HEK293 (cell line): ENCODE results near the gene ZNF343.
A peak's percentile ranks its signal among the peaks of the same experiment; 100 is the strongest.

ENCODE experiments used
- CTCF ChIA-PET: fragments of 350-600 bp; formaldehyde crosslinking; extraction: SDS; loops from one replicate; lab custom pipeline; 2021; ENCODE audit warnings: antibody characterized with exemption; lab: Yijun Ruan, JAX
- POLR2A ChIA-PET: fragments of 300-600 bp; formaldehyde crosslinking; extraction: SDS; loops from one replicate; lab custom pipeline; 2020; ENCODE audit warnings: antibody characterized with exemption, inconsistent platforms; lab: Yijun Ruan, JAX
- H3K27ac ChIP-seq: fragments of 200-500 bp; sonication (Bioruptor generic); 2 replicates; pipeline ENCODE4 v1.5.1; 2014; ENCODE audit warnings: low read depth, low read length, control low read depth, inconsistent platforms; ENCODE audit errors: extremely low read depth
- H3K36me3 ChIP-seq, 2 experiments: fragments of 200-500 bp in 1 of 2; sonication (Bioruptor generic) in 1 of 2; 1 replicate in 1 of 2; 2 replicates in 1 of 2; pipeline ENCODE4 v1.5.1; 2014 to 2017; ENCODE audit warnings: inconsistent platforms in 2 of 2, low read length in 2 of 2; ENCODE audit not compliant: control insufficient read depth in 2 of 2, insufficient read depth in 1 of 2
- H3K4me1 ChIP-seq: fragments of 200-500 bp; sonication (Bioruptor generic); 2 replicates; pipeline ENCODE4 v1.5.1; 2014; ENCODE audit warnings: mild to moderate bottlenecking, low read length, inconsistent platforms; ENCODE audit not compliant: control insufficient read depth, insufficient read depth
- H3K4me3 ChIP-seq: 2 replicates; pipeline ENCODE4 v1.5.1; 2011; ENCODE audit warnings: low read depth, mild to moderate bottlenecking, control low read depth, low read length, moderate library complexity
- H3K9me3 ChIP-seq: fragments of 200-500 bp; sonication (Bioruptor generic); 2 replicates; pipeline ENCODE4 v1.5.1; 2014; ENCODE audit warnings: low read depth, low read length, inconsistent platforms; ENCODE audit not compliant: control insufficient read depth, insufficient read depth
- KLF17 ChIP-seq: fragments of 450-650 bp; formaldehyde crosslinking; IDR thresholded peaks from 2 replicates; pipeline ENCODE4 v1.5.1; 2016; ENCODE audit warnings: missing biosample characterization, missing genetic modification characterization
- PRDM1 ChIP-seq: fragments of 450-650 bp; formaldehyde crosslinking; IDR thresholded peaks from 2 replicates; pipeline ENCODE4; 2016; ENCODE audit warnings: missing biosample characterization, missing genetic modification characterization
- SALL2 ChIP-seq: fragments of 450-650 bp; formaldehyde crosslinking; IDR thresholded peaks from 2 replicates; pipeline ENCODE4 v1.5.0; 2017; ENCODE audit warnings: missing biosample characterization, mild to moderate bottlenecking, missing genetic modification characterization, borderline replicate concordance
- SCRT2 ChIP-seq: fragments of 450-650 bp; formaldehyde crosslinking; IDR thresholded peaks from 2 replicates; pipeline ENCODE4 v1.5.1; 2016; ENCODE audit warnings: missing biosample characterization, missing genetic modification characterization
- SP7 ChIP-seq: fragments of 450-650 bp; formaldehyde crosslinking; IDR thresholded peaks from 2 replicates; pipeline ENCODE4 v1.5.1; 2016; ENCODE audit warnings: missing biosample characterization, missing genetic modification characterization
- TSHZ1 ChIP-seq: fragments of 450-650 bp; formaldehyde crosslinking; IDR thresholded peaks from 2 replicates; pipeline ENCODE4 v1.5.1; 2016; ENCODE audit warnings: missing biosample characterization, missing genetic modification characterization, borderline replicate concordance
- ZBTB6 ChIP-seq: fragments of 450-650 bp; formaldehyde crosslinking; IDR thresholded peaks from 2 replicates; pipeline ENCODE4 v1.5.1; 2017; ENCODE audit warnings: missing biosample characterization, missing genetic modification characterization
- ZFP69B ChIP-seq: fragments of 450-650 bp; formaldehyde crosslinking; IDR thresholded peaks from 2 replicates; pipeline ENCODE4 v1.5.1; 2016; ENCODE audit warnings: missing biosample characterization, missing genetic modification characterization
- ZNF121 ChIP-seq: fragments of 450-650 bp; formaldehyde crosslinking; IDR thresholded peaks from 2 replicates; pipeline ENCODE4 v1.5.1; 2016; ENCODE audit warnings: missing biosample characterization, missing genetic modification characterization
- ZNF148 ChIP-seq: fragments of 450-650 bp; formaldehyde crosslinking; IDR thresholded peaks from 2 replicates; pipeline ENCODE4 v1.5.0; 2017; ENCODE audit warnings: missing biosample characterization, missing genetic modification characterization, borderline replicate concordance
- ZNF223 ChIP-seq: fragments of 450-650 bp; formaldehyde crosslinking; IDR thresholded peaks from 2 replicates; pipeline ENCODE4 v1.5.1; 2016; ENCODE audit warnings: missing biosample characterization, missing genetic modification characterization
- ZNF23 ChIP-seq: fragments of 450-650 bp; formaldehyde crosslinking; IDR thresholded peaks from 2 replicates; pipeline ENCODE4 v1.5.1; 2016; ENCODE audit warnings: missing biosample characterization, missing genetic modification characterization, borderline replicate concordance
- ZNF248 ChIP-seq: fragments of 450-650 bp; formaldehyde crosslinking; IDR thresholded peaks from 2 replicates; pipeline ENCODE4 v1.5.1; 2017; ENCODE audit warnings: missing biosample characterization, missing genetic modification characterization
- ZNF280D ChIP-seq: fragments of 450-650 bp; formaldehyde crosslinking; IDR thresholded peaks from 2 replicates; pipeline ENCODE4 v1.5.1; 2016; ENCODE audit warnings: missing biosample characterization, missing genetic modification characterization
- ZNF335 ChIP-seq: fragments of 450-650 bp; formaldehyde crosslinking; conservative IDR thresholded peaks from 2 replicates; pipeline ENCODE4 v1.5.1; 2016; ENCODE audit warnings: missing biosample characterization, missing genetic modification characterization
- ZNF433 ChIP-seq: fragments of 450-650 bp; formaldehyde crosslinking; IDR thresholded peaks from 2 replicates; pipeline ENCODE4 v1.5.1; 2016; ENCODE audit warnings: missing biosample characterization, missing genetic modification characterization, low read depth
- ZNF521 ChIP-seq: fragments of 450-650 bp; formaldehyde crosslinking; IDR thresholded peaks from 2 replicates; pipeline ENCODE4 v1.5.1; 2017; ENCODE audit warnings: missing biosample characterization, mild to moderate bottlenecking, missing genetic modification characterization
- ZNF548 ChIP-seq: fragments of 450-650 bp; formaldehyde crosslinking; IDR thresholded peaks from 2 replicates; pipeline ENCODE4 v1.5.1; 2016; ENCODE audit warnings: missing biosample characterization, missing genetic modification characterization
- ZNF571 ChIP-seq: fragments of 450-650 bp; formaldehyde crosslinking; IDR thresholded peaks from 2 replicates; pipeline ENCODE4 v1.5.0; 2017; ENCODE audit warnings: missing biosample characterization, missing genetic modification characterization
- ZNF704 ChIP-seq: fragments of 450-650 bp; formaldehyde crosslinking; IDR thresholded peaks from 2 replicates; pipeline ENCODE4 v1.5.1; 2016; ENCODE audit warnings: missing biosample characterization, missing genetic modification characterization
- ZSCAN30 ChIP-seq: fragments of 450-650 bp; IDR thresholded peaks from 2 replicates; pipeline ENCODE4 v1.5.1; 2018; ENCODE audit warnings: missing biosample characterization, mild to moderate bottlenecking, missing genetic modification characterization, moderate library complexity

The ZNF343 gene

GRCh38 chr20:2465100-2465499 lies 43.6 kb downstream of the ZNF343 start:
- Histone ChIP-seq H3K27ac (no peak overlapping the region), H3K4me3 (no peak overlapping the region), H3K9me3 (no peaks in the 10 kb centered on the region), H3K36me3 (peaks cover 86 to 98% of the 10 kb centered on the region in 2 experiments), H3K4me1 (no peaks in the 10 kb centered on the region; the same call in 1 of the 2 replicates)
- ChIA-PET POLR2A (interaction anchor here (0.6 to 0.7 kb wide), 3 partner anchors 9 to 194 kb away, joined by 3 to 6 read pairs (median 3); no protein-coding TSS in a partner anchor), CTCF (interaction anchor here (1.2 kb wide), 1 partner anchor 57 kb away, joined by 4 read pairs; no protein-coding TSS in a partner anchor)
- TF ChIP-seq SCRT2 (tag by site-specific recombination) (no peak), ZNF121 (peak; percentile 41; the same call in 1 of the 2 replicates)

GRCh38 chr20:2463616-2464365 lies 44.9 kb downstream of the ZNF343 start:
- Histone ChIP-seq H3K36me3 (peaks cover 79 to 91% of the 10 kb centered on the region in 2 experiments), H3K4me3 (no peak overlapping the region), H3K27ac (no peak overlapping the region), H3K9me3 (no peaks in the 10 kb centered on the region), H3K4me1 (no peaks in the 10 kb centered on the region)
- ChIA-PET CTCF (interaction anchor here (1.4 to 2.0 kb wide), 2 partner anchors 11 to 211 kb away, joined by 5 to 12 read pairs; no protein-coding TSS in a partner anchor), POLR2A (interaction anchor here (1.2 kb wide), 2 partner anchors 12 to 222 kb away, joined by 3 read pairs; no protein-coding TSS in a partner anchor)
- TF ChIP-seq SP7 (tag by site-specific recombination), result no peak
- no peak for TF ChIP-seq ZNF433 (tag by site-specific recombination)
- TF ChIP-seq ZNF521 (tag by site-specific recombination), result no peak
- TF ChIP-seq KLF17 (tag by site-specific recombination), result no peak
- TF ChIP-seq SALL2 (tag by site-specific recombination), result no peak
- no peak for TF ChIP-seq ZNF571
- TF ChIP-seq ZNF23 (tag by site-specific recombination), result no peak
- TF ChIP-seq ZNF548, result no peak
- no peak for TF ChIP-seq ZBTB6 (tag by site-specific recombination)
- no peak for TF ChIP-seq ZNF148 (tag by site-specific recombination)
- no peak for TF ChIP-seq ZNF704 (tag by site-specific recombination)
- no peak for TF ChIP-seq ZFP69B (tag by site-specific recombination)
- TF ChIP-seq TSHZ1 (tag by site-specific recombination), result no peak
- no peak for TF ChIP-seq PRDM1 (tag by site-specific recombination)
- no peak for TF ChIP-seq ZNF248
- no peak for TF ChIP-seq ZSCAN30 (tag by site-specific recombination)
- TF ChIP-seq ZNF280D (tag by site-specific recombination), result no peak
- TF ChIP-seq ZNF223 (tag by site-specific recombination), result no peak
- TF ChIP-seq ZNF335 (tag by site-specific recombination), result no peak
